CD4-positive, alpha-beta T cell treated with Interleukin-15 for 1 hour (primary cell): ENCODE data around the gene METTL5.
"Not testable (repeated sequence)": the region's sequence is repeated elsewhere in the genome, so short reads cannot be mapped to it uniquely, and the experiment has no call there.

ENCODE experiments used
- DNase-seq: peaks from one replicate; pipeline ENCODE4 v3.0.0-alpha.2; 2020

Gene METTL5

GRCh38 chr2:169828141-169828811 is 3.6 kb upstream of the METTL5 start:
- DNase-seq = peak; percentile 25

DNA sequence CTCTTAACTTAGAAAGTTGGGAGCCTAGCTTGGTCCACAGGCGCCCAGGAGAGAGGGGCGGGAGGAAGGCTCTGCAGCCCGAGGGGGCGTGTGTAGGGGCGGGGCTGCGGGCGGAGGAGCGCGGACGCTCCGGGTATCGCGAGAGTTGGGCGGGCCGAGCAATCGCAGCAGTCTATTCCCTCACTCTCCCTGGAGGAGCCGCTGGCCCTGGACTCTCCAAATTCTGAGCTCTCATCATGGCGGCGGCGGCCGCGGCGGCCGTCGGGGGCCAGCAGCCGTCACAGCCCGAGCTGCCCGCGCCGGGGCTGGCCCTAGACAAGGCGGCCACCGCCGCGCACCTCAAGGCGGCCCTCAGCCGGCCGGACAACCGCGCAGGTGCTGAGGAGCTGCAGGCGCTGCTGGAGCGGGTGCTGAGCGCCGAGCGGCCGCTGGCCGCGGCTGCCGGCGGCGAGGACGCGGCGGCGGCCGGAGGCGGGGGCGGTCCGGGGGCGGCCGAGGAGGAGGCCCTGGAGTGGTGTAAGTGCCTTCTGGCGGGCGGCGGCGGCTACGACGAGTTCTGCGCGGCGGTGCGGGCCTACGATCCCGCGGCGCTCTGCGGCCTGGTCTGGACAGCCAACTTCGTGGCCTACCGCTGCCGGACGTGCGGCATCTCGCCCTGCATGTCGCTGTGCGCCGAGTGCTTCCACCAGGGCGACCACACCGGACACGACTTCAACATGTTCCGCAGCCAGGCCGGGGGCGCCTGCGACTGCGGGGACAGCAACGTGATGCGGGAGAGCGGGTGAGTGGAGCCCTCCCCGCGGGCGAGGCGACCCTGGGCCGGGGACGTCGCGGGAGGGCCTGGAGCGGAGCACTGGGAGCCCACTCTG is 2.8 kb upstream of the METTL5 start, which contains the start of gene UBR3:
Gene UBR3, plus strand, starts transcription at position 183 of the 869 bp plus-strand sequence. Its CDS starts 54 bp downstream, at position 237.
- DNase-seq = peak; percentile 90

- no peak for DNase-seq
Observed at GRCh38 chr2:169823996-169824372, 721 bp downstream of the METTL5 start.

- no peak for DNase-seq
Observed at GRCh38 chr2:169822785-169823392, 1.8 kb downstream of the METTL5 start.

- DNase-seq = no peak
Observed at GRCh38 chr2:169822036-169822435, 2.7 kb downstream of the METTL5 start.

GRCh38 chr2:169820101-169820500 is 4.6 kb downstream of the METTL5 start:
- not testable (repeated sequence) for DNase-seq

GRCh38 chr2:169819106-169819505 is 5.6 kb downstream of the METTL5 start:
- DNase-seq = no peak

- DNase-seq = no peak
Observed at GRCh38 chr2:169818241-169818640, 6.5 kb downstream of the METTL5 start.

- DNase-seq = not testable (repeated sequence)
Observed at GRCh38 chr2:169817369-169817768, 7.3 kb downstream of the METTL5 start.

DNA sequence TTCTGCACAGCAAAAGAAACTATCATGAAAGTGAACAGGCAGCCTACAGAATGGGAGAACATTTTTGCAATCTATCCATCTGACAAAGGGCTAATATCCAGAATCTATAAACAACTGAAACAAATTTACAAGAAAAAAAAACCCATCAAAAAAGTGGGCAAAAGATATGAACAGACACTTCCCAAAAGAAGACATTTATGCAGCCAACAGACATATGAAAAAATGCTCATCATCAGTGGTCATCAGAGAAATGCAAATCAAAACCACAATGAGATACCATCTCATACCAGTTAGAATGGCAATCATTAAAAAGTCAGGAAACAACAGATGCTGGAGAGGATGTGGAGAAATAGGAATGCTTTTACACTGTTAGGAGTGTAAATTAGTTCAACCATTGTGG is 7.7 kb downstream of the METTL5 start:
- DNase-seq = not testable (repeated sequence)

GRCh38 chr2:169815849-169816248 is 8.9 kb downstream of the METTL5 start:
- DNase-seq = no peak

GRCh38 chr2:169808221-169808620 is 16.5 kb downstream of the METTL5 start:
- no peak for DNase-seq

GRCh38 chr2:169806586-169806985 is 18.1 kb downstream of the METTL5 start:
- DNase-seq = no peak

DNA sequence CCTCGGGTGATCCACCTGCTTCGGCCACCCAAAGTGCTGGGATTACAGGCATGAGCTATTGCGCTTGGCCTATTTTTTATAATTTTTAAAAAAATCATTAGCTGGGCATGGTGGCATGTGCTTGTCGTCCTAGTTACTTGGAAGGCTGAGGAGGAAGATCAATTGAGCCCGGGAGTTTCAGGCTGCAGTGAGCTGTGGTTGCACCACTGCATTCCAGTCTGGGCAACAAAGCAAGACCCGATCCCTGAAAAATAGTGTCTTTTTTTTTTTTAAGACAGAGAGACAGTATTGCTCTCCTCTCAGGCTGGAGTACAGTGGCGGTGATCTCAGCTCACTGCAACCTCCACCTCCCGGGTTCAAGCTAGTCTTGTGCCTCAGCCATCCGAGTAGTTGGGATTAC is 21.2 kb downstream of the METTL5 start:
- DNase-seq = no peak

GRCh38 chr2:169798718-169799592 is 25.8 kb downstream of the METTL5 start, which contains the start of gene SSB:
SSB (plus strand) TSS chr2:169798871; CDS start chr2:169800961, 2,090 bp downstream.
- peak; percentile 95 for DNase-seq

DNA sequence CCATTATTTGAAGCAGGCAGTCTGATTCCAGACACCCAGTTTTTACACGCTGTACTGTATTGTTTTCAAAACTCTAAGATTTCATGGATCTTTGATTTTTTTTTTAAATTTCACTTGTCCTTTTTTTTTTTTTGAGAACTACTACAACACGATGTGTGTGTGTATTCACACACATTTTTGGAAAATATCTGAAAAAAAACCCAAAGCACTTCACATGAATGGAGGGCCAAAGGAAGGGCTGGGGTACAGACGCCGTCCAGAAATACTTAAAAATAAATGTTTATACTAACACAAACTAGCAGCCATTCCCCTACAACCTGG is 26.3 kb downstream of the METTL5 start:
- DNase-seq = no peak

- no peak for DNase-seq
Observed at GRCh38 chr2:169797601-169798000, 27.1 kb downstream of the METTL5 start.

- DNase-seq = no peak
Observed at GRCh38 chr2:169796441-169796840, 28.3 kb downstream of the METTL5 start.

GRCh38 chr2:169795181-169795580 is 29.5 kb downstream of the METTL5 start:
- no peak for DNase-seq

DNA sequence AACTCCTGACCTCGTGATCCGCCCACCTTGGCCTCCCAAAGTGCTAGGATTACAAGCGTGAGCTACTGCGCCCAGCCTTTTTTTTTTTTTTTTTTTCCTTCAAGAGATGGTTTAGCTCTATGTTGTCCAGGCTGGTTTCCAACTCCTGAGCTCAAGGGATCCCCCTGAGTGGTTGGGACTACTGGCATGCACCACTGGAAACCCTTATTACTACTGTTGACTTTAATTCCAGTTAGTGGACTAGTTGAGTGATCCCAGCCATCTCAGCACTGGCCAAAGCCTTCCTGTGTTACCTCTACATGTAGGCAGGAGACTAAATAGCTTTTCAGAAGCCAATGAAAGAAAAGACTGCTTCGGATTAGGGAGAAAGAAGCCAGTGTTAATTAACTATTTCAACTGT is 34.1 kb downstream of the METTL5 start:
- no peak for DNase-seq

DNA sequence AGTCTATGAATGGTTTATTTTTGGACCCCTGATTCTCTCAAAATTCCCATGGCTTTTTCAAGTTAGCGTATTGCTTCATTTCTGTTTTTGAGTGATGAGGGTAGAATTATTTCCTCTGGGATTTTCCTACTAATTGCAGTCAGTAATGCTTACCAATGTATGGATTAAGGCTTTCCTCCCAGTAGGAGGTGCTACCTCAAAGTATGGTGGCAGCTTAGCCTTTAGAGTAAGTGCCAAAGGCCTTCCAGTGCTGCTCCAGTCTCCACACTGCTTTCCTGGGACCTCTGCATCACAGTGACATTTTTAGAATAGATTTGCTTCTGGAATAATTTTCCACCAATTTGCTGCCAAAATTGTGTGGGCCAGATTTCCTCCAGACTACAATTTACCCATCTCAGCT is 42.2 kb downstream of the METTL5 start:
- no peak for DNase-seq

GRCh38 chr2:169781249-169782013 is 43.3 kb downstream of the METTL5 start:
- no peak for DNase-seq
